Putamen (tissue), 1 donor: ENCODE results near the gene ATP8B4.
A peak's percentile ranks its signal among the peaks of the same experiment; 100 is the strongest.
"Not testable (repeated sequence)": the region's sequence is repeated elsewhere in the genome, so short reads cannot be mapped to it uniquely, and the experiment has no call there.

Experiments
- DNase-seq: peaks from one replicate; pipeline ENCODE4 v3.0.0-alpha.2; 2016; ENCODE audit warnings: low spot score

Gene ATP8B4

GRCh38 chr15:50107591-50108408 is 11.2 kb downstream of the ATP8B4 start:
- peak; percentile 42 for DNase-seq

- no peak for DNase-seq
These were observed 11.9 kb downstream of the ATP8B4 start for GRCh38 chr15:50107157-50107556.

- DNase-seq = no peak
These were observed 12.6 kb downstream of the ATP8B4 start for GRCh38 chr15:50106457-50106856.

GRCh38 chr15:50100486-50100885 is 18.5 kb downstream of the ATP8B4 start:
- no peak for DNase-seq

GRCh38 chr15:50098545-50098944 is 20.5 kb downstream of the ATP8B4 start:
- DNase-seq = no peak

- DNase-seq = no peak
These were observed 22.9 kb downstream of the ATP8B4 start for GRCh38 chr15:50095938-50096821.

- DNase-seq = not testable (repeated sequence)
These were observed 29.6 kb downstream of the ATP8B4 start for GRCh38 chr15:50089386-50089785.

- DNase-seq = no peak
These were observed 34.1 kb downstream of the ATP8B4 start for GRCh38 chr15:50084932-50085331.

GRCh38 chr15:50083424-50084025 is 35.5 kb downstream of the ATP8B4 start:
- DNase-seq = no peak

- DNase-seq = no peak
These were observed 37.0 kb downstream of the ATP8B4 start for GRCh38 chr15:50082066-50082465.

- DNase-seq = peak; percentile 31
These were observed 41.4 kb downstream of the ATP8B4 start for GRCh38 chr15:50077651-50078050.

- DNase-seq = no peak
These were observed 41.9 kb downstream of the ATP8B4 start for GRCh38 chr15:50077176-50077575.

- no peak for DNase-seq
These were observed 43.7 kb downstream of the ATP8B4 start for GRCh38 chr15:50075319-50075718.

GRCh38 chr15:50071551-50072258 is 47.3 kb downstream of the ATP8B4 start:
- DNase-seq = no peak

- DNase-seq = no peak
These were observed 51.0 kb downstream of the ATP8B4 start for GRCh38 chr15:50068016-50068415.

- no peak for DNase-seq
These were observed 51.8 kb downstream of the ATP8B4 start for GRCh38 chr15:50067254-50067653.

- DNase-seq = no peak
These were observed 52.4 kb downstream of the ATP8B4 start for GRCh38 chr15:50066666-50067065.

- DNase-seq = no peak
These were observed 52.8 kb downstream of the ATP8B4 start for GRCh38 chr15:50066202-50066601.

GRCh38 chr15:50065279-50065678 is 53.8 kb downstream of the ATP8B4 start:
- no peak for DNase-seq

GRCh38 chr15:50064673-50065072 is 54.4 kb downstream of the ATP8B4 start:
- DNase-seq = no peak

GRCh38 chr15:50063226-50063625 is 55.8 kb downstream of the ATP8B4 start:
- no peak for DNase-seq

GRCh38 chr15:50061503-50061902 is 57.5 kb downstream of the ATP8B4 start:
- no peak for DNase-seq
